GM18502 (cell line): Measurements from ENCODE around the gene ALKBH2.

ENCODE experiments used
- ATAC-seq: cut with Tn5 transposase; IDR thresholded peaks from one replicate; pipeline ENCODE4 v1.9.1; 2021; ENCODE audit warnings: mild to moderate bottlenecking; ENCODE audit not compliant: unreplicated experiment, poor library complexity

Gene ALKBH2

GRCh38 chr12:109093022-109093918, at the start of gene ALKBH2:
ALKBH2 (minus strand) TSS chr12:109093472; CDS start chr12:109092786, 686 bp downstream.
- ATAC-seq, result peak; percentile 72

- no peak for ATAC-seq
Measured at GRCh38 chr12:109140560-109140959, 47.3 kb upstream of the ALKBH2 start.

- ATAC-seq, result no peak
Measured at GRCh38 chr12:109139791-109140190, 46.5 kb upstream of the ALKBH2 start.

- no peak for ATAC-seq
Measured at GRCh38 chr12:109139360-109139759, 46.1 kb upstream of the ALKBH2 start.

- no peak for ATAC-seq
Measured at GRCh38 chr12:109137055-109137454, 43.8 kb upstream of the ALKBH2 start.

- no peak for ATAC-seq
Measured at GRCh38 chr12:109134186-109134917, 41.1 kb upstream of the ALKBH2 start.

- no peak for ATAC-seq
Measured at GRCh38 chr12:109131154-109132050, 38.1 kb upstream of the ALKBH2 start.

GRCh38 chr12:109130297-109131153, 37.3 kb upstream of the ALKBH2 start:
- no peak for ATAC-seq

- no peak for ATAC-seq
Measured at GRCh38 chr12:109127533-109128242, 34.4 kb upstream of the ALKBH2 start.

GRCh38 chr12:109126784-109127183, 33.5 kb upstream of the ALKBH2 start:
- no peak for ATAC-seq

GRCh38 chr12:109125791-109126190, 32.5 kb upstream of the ALKBH2 start:
- no peak for ATAC-seq

GRCh38 chr12:109124878-109125648, 31.8 kb upstream of the ALKBH2 start:
- ATAC-seq, result no peak

GRCh38 chr12:109121346-109121880, 28.1 kb upstream of the ALKBH2 start:
- ATAC-seq, result no peak

GRCh38 chr12:109120557-109120956, 27.3 kb upstream of the ALKBH2 start:
- no peak for ATAC-seq

- no peak for ATAC-seq
Measured at GRCh38 chr12:109120095-109120494, 26.8 kb upstream of the ALKBH2 start.

- no peak for ATAC-seq
Measured at GRCh38 chr12:109116611-109116949, 23.3 kb upstream of the ALKBH2 start.

GRCh38 chr12:109115758-109116610, 22.7 kb upstream of the ALKBH2 start, which contains the start of gene ACACB:
ACACB (plus strand) TSS chr12:109116587; CDS start chr12:109139406, 22,819 bp downstream.
- no peak for ATAC-seq
